Heart right ventricle (tissue), 16 donors: ENCODE data around the gene SCN11A. TPM values are rescaled to one million over a fixed set of nuclear protein-coding genes. Genes with fewer than 3 reads are reported as not detected.

ENCODE experiments used
- ATAC-seq, 8 donors: fragments of 200-7000 bp; cut with Tn5 transposase; one replicate each; pipeline ENCODE4 v1.9.1; 2020; ENCODE audit warnings: mild to moderate bottlenecking in 8 of 8, moderate library complexity in 8 of 8, moderate number of reproducible peaks in 1 of 8
- DNase-seq, 2 donors: peaks; one replicate each; pipeline ENCODE4 v3.0.0-alpha.2; 2020
- H3K27ac ChIP-seq, 10 donors: fragments of 200-600 bp; sonication (generic) in 2 of 10; one replicate each; pipeline versions ENCODE4 v1.5.0 to v1.8.0; 2020 to 2022; ENCODE audit warnings: mild to moderate bottlenecking in 3 of 10
- H3K27me3 ChIP-seq, 7 donors: fragments of 200-600 bp; one replicate each; pipeline ENCODE4 v1.8.0; 2021 to 2022; ENCODE audit warnings: mild to moderate bottlenecking in 2 of 7
- H3K36me3 ChIP-seq, 9 donors: fragments of 200-600 bp; sonication (generic) in 1 of 9; one replicate each; pipeline versions ENCODE4 v1.5.0 to v1.8.0; 2020 to 2022; ENCODE audit warnings: mild to moderate bottlenecking in 2 of 9
- H3K4me1 ChIP-seq, 9 donors: fragments of 200-600 bp; sonication (generic) in 1 of 9; one replicate each; pipeline versions ENCODE4 v1.5.0 to v1.8.0; 2020 to 2022; ENCODE audit warnings: mild to moderate bottlenecking in 4 of 9
- H3K4me3 ChIP-seq, 10 donors: fragments of 200-600 bp; sonication (generic) in 2 of 10; one replicate each; pipeline versions ENCODE4 v1.5.0 to v1.8.0; 2020 to 2022; ENCODE audit warnings: mild to moderate bottlenecking in 7 of 10, moderate library complexity in 2 of 10
- H3K9me3 ChIP-seq, 11 donors: fragments of 200-600 bp in 10 of 11; sonication (generic) in 2 of 11; one replicate each; pipeline versions ENCODE4 v1.5.0 to v1.8.0; 2013 to 2022; ENCODE audit warnings: mild to moderate bottlenecking in 2 of 11, control low read depth in 1 of 11, moderate library complexity in 1 of 11
- WGBS, 2 donors: extraction: QIAGEN DNeasy Blood & Tissue Kit; methylation state at CpG; one replicate each; pipeline ENCODE4 v1.1.7; 2013; ENCODE audit warnings: inconsistent platforms in 1 of 2; 5-methylcytosine and 5-hydroxymethylcytosine counted together
- intact Hi-C, 10 donors: fragments of 100-400 bp; cut with DNase I; formaldehyde crosslinking; loops; one replicate each; pipeline versions ENCODE4 v1.11.1 to v1.14.2; 2022
- polyA plus RNA-seq, 2 donors: library from polyadenylated mRNA; stranded (reverse); fragments of 200-250 nt; gene quantifications; one replicate each; pipeline ENCODE4 v1.2.3, GENCODE V29; 2013
- total RNA-seq, 10 donors: library from RNA; stranded (reverse); fragmentation: NEBNext Ultra II Directional in 3 of 10; extraction: Animal tissue kit (Norgen Biotek cat#: 25700) in 3 of 10; gene quantifications; one replicate each; pipeline versions ENCODE4 v1.2.1 to v1.2.4, GENCODE V29; 2021 to 2023
- TF ChIP-seq, protein P1 (sequence below), 9 donors: fragments of 200-600 bp; sonication (generic) in 2 of 9; IDR thresholded peaks; one replicate each; pipeline versions ENCODE4 v1.5.0 to v1.8.0; 2021 to 2022; ENCODE audit warnings: antibody characterized with exemption in 9 of 9, mild to moderate bottlenecking in 5 of 9, moderate library complexity in 1 of 9
- donor health status: Arrhythmogenic right ventricular cardiomyopathy.
- donor health status: ischemic (EF 13 %, LVEDD 7.1; RV severe dilation, severe dysfunction).
- donor health status: healthy with polysubstance abuse.
- donor health status: DM: no; HTN: yes; CAD: no.
- donor health status: DM: no; HTN: no; CAD: no.
- donor health status: ischemic (EF 25% LVEDD 6.9; RV normal size, moderate dysfunction).
- donor health status: ischemic (EF 25% LVEDD 5.7; RV mildly dilated, moderate dysfunction).
- donor health status: healthy.
- donor health status: DM: yes; HTN: yes; CAD: no.
- donor health status: Ischemic cardiomyopathy.
- donor health status: ischemic (EF 35%, LVEDD 5.7; RV mildly dilated, moderate dysfunction).
- donor health status: nonischemic (EF 11% LVEDD 7.7; RV severe dilation, severe dysfunction).
- donor health status: DM: yes; HTN: yes; CAD: no.
- donor health status: PGD.
- donor health status: ischemic (EF 29% LVEDD 5.4; RV normal size, mild dysfunction).
- donor health status: nonischemic (EF 23%, LVEDD 6.1; RV moderate dilation, normal function).

Gene SCN11A
- total and polyA plus RNA-seq, 12 donors: 0.01 to 0.15 (median 0.07) TPM; not detected in 2

DNA sequence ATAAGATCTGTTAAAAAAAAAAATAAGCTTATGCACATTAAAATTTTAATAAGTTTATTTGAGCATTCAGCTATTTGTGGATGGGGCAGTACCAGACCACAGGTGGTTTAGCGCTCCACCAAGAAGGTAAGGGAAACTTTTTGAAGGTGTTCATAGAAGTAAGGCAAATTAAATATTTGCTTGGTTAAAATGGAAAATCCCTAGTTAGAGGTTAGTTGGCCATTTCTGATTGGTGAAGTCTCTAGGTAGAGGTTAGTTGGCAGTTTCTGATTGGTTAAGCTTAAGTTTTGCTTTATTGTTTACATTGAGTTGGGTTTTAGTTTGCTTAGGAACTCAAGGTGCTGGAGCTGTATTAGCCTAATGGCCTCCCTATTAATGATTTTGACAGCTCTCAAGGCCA lies 30.7 kb downstream of the SCN11A start:
- intact Hi-C loops: no loop called here
- H3K4me3 ChIP-seq: no peak overlapping the region
- no peak for ATAC-seq
- H3K36me3 ChIP-seq: no peaks in the 10 kb centered on the region
- H3K4me1 ChIP-seq: peaks cover 0 to 10% (median 0%) of the 10 kb centered on the region in 9 donors
- H3K27ac ChIP-seq: no peak overlapping the region
- WGBS, 2 donors: 97 to 98% methylated on average over 1 of the region's 1 CpG
- no peak for DNase-seq
- peaks cover 0 to 8% (median 0%) of the 10 kb centered on the region in 7 donors for H3K27me3 ChIP-seq
- H3K9me3 ChIP-seq: no peaks in the 10 kb centered on the region
- TF ChIP-seq, protein P1, sequence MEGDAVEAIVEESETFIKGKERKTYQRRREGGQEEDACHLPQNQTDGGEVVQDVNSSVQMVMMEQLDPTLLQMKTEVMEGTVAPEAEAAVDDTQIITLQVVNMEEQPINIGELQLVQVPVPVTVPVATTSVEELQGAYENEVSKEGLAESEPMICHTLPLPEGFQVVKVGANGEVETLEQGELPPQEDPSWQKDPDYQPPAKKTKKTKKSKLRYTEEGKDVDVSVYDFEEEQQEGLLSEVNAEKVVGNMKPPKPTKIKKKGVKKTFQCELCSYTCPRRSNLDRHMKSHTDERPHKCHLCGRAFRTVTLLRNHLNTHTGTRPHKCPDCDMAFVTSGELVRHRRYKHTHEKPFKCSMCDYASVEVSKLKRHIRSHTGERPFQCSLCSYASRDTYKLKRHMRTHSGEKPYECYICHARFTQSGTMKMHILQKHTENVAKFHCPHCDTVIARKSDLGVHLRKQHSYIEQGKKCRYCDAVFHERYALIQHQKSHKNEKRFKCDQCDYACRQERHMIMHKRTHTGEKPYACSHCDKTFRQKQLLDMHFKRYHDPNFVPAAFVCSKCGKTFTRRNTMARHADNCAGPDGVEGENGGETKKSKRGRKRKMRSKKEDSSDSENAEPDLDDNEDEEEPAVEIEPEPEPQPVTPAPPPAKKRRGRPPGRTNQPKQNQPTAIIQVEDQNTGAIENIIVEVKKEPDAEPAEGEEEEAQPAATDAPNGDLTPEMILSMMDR (IDR thresholded peaks at IDR 0.05): no peak

DNA sequence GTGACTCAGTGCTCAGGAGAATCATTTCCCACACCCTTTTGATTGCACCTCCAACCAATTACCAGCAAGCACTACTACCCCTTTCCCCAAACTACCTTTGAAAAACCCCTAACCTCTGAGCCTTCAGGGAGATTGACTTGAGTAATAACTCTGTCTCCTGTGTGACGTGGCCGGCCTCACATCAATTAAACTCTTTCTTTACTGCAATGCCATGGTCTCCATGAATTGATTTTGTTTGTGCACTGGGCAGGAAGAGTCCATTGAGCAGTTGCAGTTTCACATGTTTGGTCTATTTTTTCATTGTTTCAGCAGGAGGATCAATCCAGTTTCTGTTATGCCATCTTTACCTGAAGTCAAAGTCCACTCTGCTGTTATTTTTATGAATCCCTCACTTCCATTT lies 32.4 kb downstream of the SCN11A start:
- no peak for DNase-seq
- Histone ChIP-seq H3K9me3 (no peaks in the 10 kb centered on the region), H3K4me1 (no peaks in the 10 kb centered on the region), H3K36me3 (no peaks in the 10 kb centered on the region), H3K27ac (no peak overlapping the region), H3K4me3 (no peak overlapping the region), H3K27me3 (peaks cover 0 to 8% (median 0%) of the 10 kb centered on the region in 7 donors)
- no peak for ATAC-seq
- intact Hi-C loops: no loop called here
- 83 to 94% methylated on average over 2 of the region's 2 CpGs for WGBS, 2 donors
- TF ChIP-seq, protein P1 (IDR thresholded peaks at IDR 0.05): no peak

DNA sequence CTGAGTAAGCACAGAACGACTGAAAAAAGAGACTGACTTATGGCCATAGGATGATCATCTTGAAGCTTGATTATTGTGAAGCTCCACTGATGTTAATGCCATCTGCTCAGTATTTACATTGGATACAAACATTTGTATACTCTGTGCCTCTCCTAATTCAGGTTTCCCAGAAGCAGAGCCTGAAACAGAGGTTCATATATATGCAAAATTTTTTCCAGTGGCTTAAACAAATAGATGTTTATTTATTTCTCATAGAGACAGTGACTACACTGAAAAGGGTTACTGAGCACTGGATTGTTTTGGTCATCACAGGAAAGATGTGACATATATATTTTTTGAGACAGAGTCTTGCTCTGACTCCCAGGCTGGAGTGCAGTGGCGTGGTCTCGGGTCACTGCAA lies 36.3 kb downstream of the SCN11A start:
- no peaks in the 10 kb centered on the region for H3K4me1 ChIP-seq
- TF ChIP-seq, protein P1 (IDR thresholded peaks at IDR 0.05): no peak
- H3K36me3 ChIP-seq: no peaks in the 10 kb centered on the region
- H3K27ac ChIP-seq: no peak overlapping the region
- intact Hi-C loops: no loop called here
- H3K4me3 ChIP-seq: no peak overlapping the region
- DNase-seq (no peak), ATAC-seq (no peak)
- H3K9me3 ChIP-seq: no peaks in the 10 kb centered on the region
- peaks cover 0 to 6% (median 0%) of the 10 kb centered on the region in 7 donors for H3K27me3 ChIP-seq
- WGBS, 2 donors: 93% methylated on average over 3 of the region's 3 CpGs

DNA sequence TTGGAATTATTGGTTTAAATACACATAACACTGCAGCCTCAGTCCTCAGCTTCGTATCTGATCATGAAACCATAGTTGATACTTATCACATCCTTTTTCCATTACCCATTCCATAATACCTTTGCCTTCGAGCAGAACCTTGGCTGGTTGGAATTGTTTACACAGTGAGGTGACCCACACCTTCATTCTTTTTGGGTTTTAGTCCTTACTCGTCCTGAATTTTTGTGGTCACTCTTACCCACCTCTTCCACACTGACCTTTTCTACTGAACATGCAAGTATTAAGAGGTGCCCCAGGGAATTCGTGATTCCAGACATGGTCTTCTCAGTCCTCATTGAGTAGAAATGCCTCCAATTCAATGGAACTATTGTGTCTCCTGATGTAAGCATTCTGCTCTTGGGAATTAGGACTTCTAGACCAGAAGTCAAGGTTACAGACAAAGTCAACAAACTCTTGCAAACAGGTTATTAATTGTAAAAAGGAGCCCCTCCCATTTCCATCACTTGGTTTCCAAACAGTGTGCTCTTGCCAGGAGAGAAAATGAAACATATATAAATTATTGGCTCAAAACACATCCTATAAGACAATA lies 37.7 kb downstream of the SCN11A start:
- intact Hi-C loops: no loop called here
- TF ChIP-seq, protein P1 (IDR thresholded peaks at IDR 0.05): no peak
- WGBS, 2 donors: 69 to 73% methylated on average over 4 of the region's 4 CpGs

More for the DNA sequence above, 37.7 kb downstream of the SCN11A start:
- H3K9me3 ChIP-seq: peaks cover 0 to 8% (median 0%) of the 10 kb centered on the region in 11 donors
- H3K36me3 ChIP-seq: no peaks in the 10 kb centered on the region
- no peak overlapping the region for H3K4me3 ChIP-seq
- DNase-seq: no peak
- no peak overlapping the region for H3K27ac ChIP-seq
- no peaks in the 10 kb centered on the region for H3K4me1 ChIP-seq
- peaks cover 0 to 3% (median 0%) of the 10 kb centered on the region in 7 donors for H3K27me3 ChIP-seq
- ATAC-seq: no peak
